GM21786 (cell line): Measurements from ENCODE around the gene SLC29A4.
"Not testable (repeated sequence)": the region's sequence is repeated elsewhere in the genome, so short reads cannot be mapped to it uniquely, and the experiment has no call there.

Experiments
- ATAC-seq: cut with Tn5 transposase; IDR thresholded peaks from one replicate; pipeline ENCODE4 v1.9.1; 2021; ENCODE audit not compliant: unreplicated experiment

SLC29A4 gene

GRCh38 chr7:5273831-5274405, 8.8 kb upstream of the SLC29A4 start:
- not testable (repeated sequence) for ATAC-seq

- no peak for ATAC-seq
Measured at GRCh38 chr7:5274441-5274840, 8.3 kb upstream of the SLC29A4 start.

GRCh38 chr7:5274985-5275431, 7.7 kb upstream of the SLC29A4 start:
- not testable (repeated sequence) for ATAC-seq

GRCh38 chr7:5275510-5275909, 7.2 kb upstream of the SLC29A4 start:
- ATAC-seq = not testable (repeated sequence)

- not testable (repeated sequence) for ATAC-seq
Measured at GRCh38 chr7:5276123-5276522, 6.6 kb upstream of the SLC29A4 start.

- no peak for ATAC-seq
Measured at GRCh38 chr7:5276611-5277010, 6.1 kb upstream of the SLC29A4 start.

- ATAC-seq = no peak
Measured at GRCh38 chr7:5278766-5279165, 4.0 kb upstream of the SLC29A4 start.

GRCh38 chr7:5279734-5280133, 3.0 kb upstream of the SLC29A4 start:
- no peak for ATAC-seq

- ATAC-seq = not testable (repeated sequence)
Measured at GRCh38 chr7:5281598-5282500, 894 bp upstream of the SLC29A4 start.

GRCh38 chr7:5283421-5284303, 919 bp downstream of the SLC29A4 start:
- ATAC-seq = no peak

- no peak for ATAC-seq
Measured at GRCh38 chr7:5284304-5285281, 1.9 kb downstream of the SLC29A4 start.

- ATAC-seq = no peak
Measured at GRCh38 chr7:5286933-5287332, 4.2 kb downstream of the SLC29A4 start.

- ATAC-seq = not testable (repeated sequence)
Measured at GRCh38 chr7:5287373-5287772, 4.6 kb downstream of the SLC29A4 start.

- no peak for ATAC-seq
Measured at GRCh38 chr7:5287802-5288201, 5.1 kb downstream of the SLC29A4 start.

GRCh38 chr7:5288560-5288959, 5.8 kb downstream of the SLC29A4 start:
- not testable (repeated sequence) for ATAC-seq

GRCh38 chr7:5289355-5289754, 6.6 kb downstream of the SLC29A4 start:
- ATAC-seq = no peak

GRCh38 chr7:5291301-5291700, 8.6 kb downstream of the SLC29A4 start:
- no peak for ATAC-seq

GRCh38 chr7:5291711-5292335, 9.1 kb downstream of the SLC29A4 start:
- not testable (repeated sequence) for ATAC-seq

- no peak for ATAC-seq
Measured at GRCh38 chr7:5294169-5294987, 11.6 kb downstream of the SLC29A4 start.
